WTC11 (cell line): ENCODE results near the gene DNAI1. TPM values are rescaled to one million over a fixed set of nuclear protein-coding genes. Genes with fewer than 3 reads are reported as not detected.

Source experiments
- ATAC-seq: fragments of 200-7000 bp; cut with Tn5 transposase; 2 replicates; pipeline ENCODE4 v1.10.0; 2021; ENCODE audit warnings: mild to moderate bottlenecking, moderate library complexity
- CTCF ChIA-PET: fragments of 300-600 bp; sonication (Branson Sonifier 250); formaldehyde crosslinking; loops from one replicate; lab custom pipeline; 2021; ENCODE audit warnings: antibody characterized with exemption; lab: Charles Lee
- POLR2A ChIA-PET: fragments of 350-600 bp; sonication (Branson Sonifier 250); formaldehyde crosslinking; loops from one replicate; lab custom pipeline; 2021; ENCODE audit warnings: antibody characterized with exemption; lab: Charles Lee
- DNase-seq: peaks from one replicate; pipeline ENCODE4 v3.0.0; 2021; ENCODE audit warnings: low spot score
- H3K27ac Mint-ChIP-seq: 2 replicates; pipeline ENCODE4 v1.8.0; 2021; ENCODE audit warnings: mixed read lengths
- H3K27me3 Mint-ChIP-seq: 2 replicates; pipeline ENCODE4 v1.8.0; 2021; ENCODE audit warnings: low read depth, mild to moderate bottlenecking, moderate library complexity, mixed read lengths
- H3K36me3 Mint-ChIP-seq: 2 replicates; pipeline ENCODE4 v1.8.0; 2021; ENCODE audit warnings: mixed read lengths
- H3K4me1 Mint-ChIP-seq: 2 replicates; pipeline ENCODE4 v1.8.0; 2022; ENCODE audit warnings: mixed read lengths
- H3K4me3 Mint-ChIP-seq: 2 replicates; pipeline ENCODE4 v1.8.0; 2021; ENCODE audit warnings: mild to moderate bottlenecking, moderate library complexity, mixed read lengths
- H3K9me3 Mint-ChIP-seq: 2 replicates; pipeline ENCODE4 v1.8.0; 2021; ENCODE audit warnings: mixed read lengths
- ATF1 ChIP-seq: sonication (generic); formaldehyde crosslinking; IDR thresholded peaks from 2 replicates; pipeline ENCODE4 v1.8.1; 2023; ENCODE audit warnings: mild to moderate bottlenecking, moderate library complexity, missing genetic modification reagents
- ATF2 ChIP-seq: sonication (generic); formaldehyde crosslinking; IDR thresholded peaks from 2 replicates; pipeline ENCODE4 v1.8.1; 2022; ENCODE audit warnings: low read depth, missing genetic modification reagents, borderline replicate concordance
- CBFB ChIP-seq: sonication (generic); formaldehyde crosslinking; IDR thresholded peaks from 2 replicates; pipeline ENCODE4 v1.8.1; 2022; ENCODE audit warnings: mild to moderate bottlenecking, low read depth, missing genetic modification reagents
- CTCF ChIP-seq: fragments of 200-600 bp; IDR thresholded peaks from 2 replicates; pipeline ENCODE4 v1.8.0; 2022; ENCODE audit warnings: antibody characterized with exemption
- ESRRA ChIP-seq: sonication (generic); formaldehyde crosslinking; IDR thresholded peaks from 2 replicates; pipeline ENCODE4 v1.8.1; 2022; ENCODE audit warnings: mild to moderate bottlenecking, missing genetic modification reagents, borderline replicate concordance
- ETV6 ChIP-seq: sonication (generic); formaldehyde crosslinking; IDR thresholded peaks from 2 replicates; pipeline ENCODE4 v1.8.1; 2022; ENCODE audit warnings: mild to moderate bottlenecking, missing genetic modification reagents
- HMGA2 ChIP-seq: fragments of 250-450 bp; sonication (Bioruptor Pico); IDR thresholded peaks from 2 replicates; pipeline ENCODE4 v1.4.0; 2021; ENCODE audit warnings: mild to moderate bottlenecking, moderate library complexity
- MYBL2 ChIP-seq: sonication (generic); formaldehyde crosslinking; IDR thresholded peaks from 2 replicates; pipeline ENCODE4 v1.8.1; 2023; ENCODE audit warnings: mild to moderate bottlenecking, moderate library complexity, missing genetic modification reagents
- RORB ChIP-seq: fragments of 250-450 bp; sonication (Bioruptor Pico); IDR thresholded peaks from 2 replicates; pipeline ENCODE4 v1.9.0; 2021; ENCODE audit warnings: mild to moderate bottlenecking
- SMAD4 ChIP-seq: sonication (generic); formaldehyde crosslinking; IDR thresholded peaks from 2 replicates; pipeline ENCODE4 v1.8.0; 2022; ENCODE audit warnings: mild to moderate bottlenecking, missing genetic modification reagents
- ZNF232 ChIP-seq: sonication (generic); formaldehyde crosslinking; IDR thresholded peaks from 2 replicates; pipeline ENCODE4 v1.8.0; 2022; ENCODE audit warnings: mild to moderate bottlenecking, missing genetic modification reagents
- ZNF317 ChIP-seq: sonication (generic); formaldehyde crosslinking; IDR thresholded peaks from 2 replicates; pipeline ENCODE4 v1.8.1; 2023; ENCODE audit warnings: low read depth, mild to moderate bottlenecking, moderate library complexity, missing genetic modification reagents, borderline replicate concordance
- ZNF671 ChIP-seq: fragments of 250-450 bp; sonication (Bioruptor Pico); IDR thresholded peaks from 2 replicates; pipeline ENCODE4 v1.8.0; 2021; ENCODE audit warnings: mild to moderate bottlenecking
- total RNA-seq: library from RNA; stranded (reverse); gene quantifications from 3 replicates; pipeline ENCODE4 v1.2.3, GENCODE V29; 2021
- TF ChIP-seq, protein P1 (sequence below): sonication (generic); formaldehyde crosslinking; IDR thresholded peaks from 2 replicates; pipeline ENCODE4 v1.8.1; 2023; ENCODE audit warnings: mild to moderate bottlenecking, missing genetic modification reagents, borderline replicate concordance
- TF ChIP-seq, protein P2 (sequence below): sonication (generic); formaldehyde crosslinking; IDR thresholded peaks from 2 replicates; pipeline ENCODE4 v1.8.0; 2023; ENCODE audit warnings: missing genetic modification reagents, mild to moderate bottlenecking, borderline replicate concordance
- TF ChIP-seq, protein P3 (sequence below): sonication (generic); formaldehyde crosslinking; IDR thresholded peaks from 2 replicates; pipeline ENCODE4 v1.8.1; 2023; ENCODE audit warnings: mild to moderate bottlenecking, missing genetic modification reagents, moderate library complexity
- TF ChIP-seq, protein P4 (sequence below): sonication (generic); formaldehyde crosslinking; IDR thresholded peaks from 2 replicates; pipeline ENCODE4 v1.8.0; 2022; ENCODE audit warnings: mild to moderate bottlenecking, missing genetic modification reagents

The DNAI1 gene
- total RNA-seq, 1 experiment from 2014 or later = 2.1 TPM

- no peaks in the 10 kb centered on the region for H3K36me3 Mint-ChIP-seq
- H3K27me3 Mint-ChIP-seq = peaks cover 4% of the 10 kb centered on the region; the same call in 1 of the 2 replicates
- CTCF ChIA-PET = interaction anchor here (0.6 to 4.5 kb wide), 7 partner anchors 14 to 393 kb away, joined by 3 to 27 read pairs (median 5); no protein-coding TSS in a partner anchor
- no peak for DNase-seq
- TF ChIP-seq RORB (CRISPR knock-in tag) = no peak
- no peak for TF ChIP-seq ATF1
- TF ChIP-seq, all 79 proteins: peak for 0
- peaks cover 10% of the 10 kb centered on the region; the same call in 1 of the 2 replicates for H3K4me1 Mint-ChIP-seq
- no peaks in the 10 kb centered on the region for H3K9me3 Mint-ChIP-seq
- no peak for ATAC-seq
- no peak overlapping the region for H3K4me3 Mint-ChIP-seq
- H3K27ac Mint-ChIP-seq = no peak overlapping the region
- POLR2A ChIA-PET = no interaction called here
Measured at GRCh38 chr9:34496149-34496712, 37.6 kb downstream of the DNAI1 start.

GRCh38 chr9:34498553-34498952, 39.9 kb downstream of the DNAI1 start:
- ChIA-PET CTCF (interaction anchor here (1.0 to 4.5 kb wide), 3 partner anchors 12 to 95 kb away, joined by 3 to 27 read pairs (median 6); no protein-coding TSS in a partner anchor), POLR2A (interaction anchor here (0.6 kb wide), 1 partner anchor 308 kb away, joined by 5 read pairs; no protein-coding TSS in a partner anchor)
- Mint-ChIP-seq H3K27me3 (peaks cover 4% of the 10 kb centered on the region; the same call in 1 of the 2 replicates), H3K4me3 (no peak overlapping the region), H3K4me1 (peaks cover 12% of the 10 kb centered on the region), H3K9me3 (no peaks in the 10 kb centered on the region), H3K27ac (no peak overlapping the region), H3K36me3 (no peaks in the 10 kb centered on the region)
- no peak for TF ChIP-seq ZNF317 (CRISPR knock-in tag)
- TF ChIP-seq CTCF = no peak
- ATAC-seq = no peak
- no peak for DNase-seq

- Mint-ChIP-seq H3K36me3 (no peaks in the 10 kb centered on the region), H3K4me3 (no peak overlapping the region), H3K27me3 (peaks cover 4% of the 10 kb centered on the region; the same call in 1 of the 2 replicates), H3K4me1 (peaks cover 12% of the 10 kb centered on the region), H3K27ac (0 out of 2 replicates have a peak overlapping the region, but pooled peaks have one; percentile 1), H3K9me3 (no peaks in the 10 kb centered on the region)
- POLR2A ChIA-PET = no interaction called here
- ATAC-seq = no peak
- no peak for DNase-seq
- CTCF ChIA-PET = interaction anchor here (1.0 to 4.5 kb wide), 2 partner anchors 92 to 95 kb away, joined by 3 to 27 read pairs; no protein-coding TSS in a partner anchor
- TF ChIP-seq ESRRA (no peak), SMAD4 (CRISPR knock-in tag) (no peak), MYBL2 (no peak), ETV6 (no peak), ZNF671 (CRISPR knock-in tag) (no peak), CBFB (CRISPR knock-in tag) (no peak), ZNF232 (CRISPR knock-in tag) (no peak), HMGA2 (CRISPR knock-in tag) (no peak), ATF2 (no peak)
- TF ChIP-seq, protein P1, sequence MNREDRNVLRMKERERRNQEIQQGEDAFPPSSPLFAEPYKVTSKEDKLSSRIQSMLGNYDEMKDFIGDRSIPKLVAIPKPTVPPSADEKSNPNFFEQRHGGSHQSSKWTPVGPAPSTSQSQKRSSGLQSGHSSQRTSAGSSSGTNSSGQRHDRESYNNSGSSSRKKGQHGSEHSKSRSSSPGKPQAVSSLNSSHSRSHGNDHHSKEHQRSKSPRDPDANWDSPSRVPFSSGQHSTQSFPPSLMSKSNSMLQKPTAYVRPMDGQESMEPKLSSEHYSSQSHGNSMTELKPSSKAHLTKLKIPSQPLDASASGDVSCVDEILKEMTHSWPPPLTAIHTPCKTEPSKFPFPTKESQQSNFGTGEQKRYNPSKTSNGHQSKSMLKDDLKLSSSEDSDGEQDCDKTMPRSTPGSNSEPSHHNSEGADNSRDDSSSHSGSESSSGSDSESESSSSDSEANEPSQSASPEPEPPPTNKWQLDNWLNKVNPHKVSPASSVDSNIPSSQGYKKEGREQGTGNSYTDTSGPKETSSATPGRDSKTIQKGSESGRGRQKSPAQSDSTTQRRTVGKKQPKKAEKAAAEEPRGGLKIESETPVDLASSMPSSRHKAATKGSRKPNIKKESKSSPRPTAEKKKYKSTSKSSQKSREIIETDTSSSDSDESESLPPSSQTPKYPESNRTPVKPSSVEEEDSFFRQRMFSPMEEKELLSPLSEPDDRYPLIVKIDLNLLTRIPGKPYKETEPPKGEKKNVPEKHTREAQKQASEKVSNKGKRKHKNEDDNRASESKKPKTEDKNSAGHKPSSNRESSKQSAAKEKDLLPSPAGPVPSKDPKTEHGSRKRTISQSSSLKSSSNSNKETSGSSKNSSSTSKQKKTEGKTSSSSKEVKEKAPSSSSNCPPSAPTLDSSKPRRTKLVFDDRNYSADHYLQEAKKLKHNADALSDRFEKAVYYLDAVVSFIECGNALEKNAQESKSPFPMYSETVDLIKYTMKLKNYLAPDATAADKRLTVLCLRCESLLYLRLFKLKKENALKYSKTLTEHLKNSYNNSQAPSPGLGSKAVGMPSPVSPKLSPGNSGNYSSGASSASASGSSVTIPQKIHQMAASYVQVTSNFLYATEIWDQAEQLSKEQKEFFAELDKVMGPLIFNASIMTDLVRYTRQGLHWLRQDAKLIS (CRISPR knock-in tag) = no peak
- TF ChIP-seq, protein P2, sequence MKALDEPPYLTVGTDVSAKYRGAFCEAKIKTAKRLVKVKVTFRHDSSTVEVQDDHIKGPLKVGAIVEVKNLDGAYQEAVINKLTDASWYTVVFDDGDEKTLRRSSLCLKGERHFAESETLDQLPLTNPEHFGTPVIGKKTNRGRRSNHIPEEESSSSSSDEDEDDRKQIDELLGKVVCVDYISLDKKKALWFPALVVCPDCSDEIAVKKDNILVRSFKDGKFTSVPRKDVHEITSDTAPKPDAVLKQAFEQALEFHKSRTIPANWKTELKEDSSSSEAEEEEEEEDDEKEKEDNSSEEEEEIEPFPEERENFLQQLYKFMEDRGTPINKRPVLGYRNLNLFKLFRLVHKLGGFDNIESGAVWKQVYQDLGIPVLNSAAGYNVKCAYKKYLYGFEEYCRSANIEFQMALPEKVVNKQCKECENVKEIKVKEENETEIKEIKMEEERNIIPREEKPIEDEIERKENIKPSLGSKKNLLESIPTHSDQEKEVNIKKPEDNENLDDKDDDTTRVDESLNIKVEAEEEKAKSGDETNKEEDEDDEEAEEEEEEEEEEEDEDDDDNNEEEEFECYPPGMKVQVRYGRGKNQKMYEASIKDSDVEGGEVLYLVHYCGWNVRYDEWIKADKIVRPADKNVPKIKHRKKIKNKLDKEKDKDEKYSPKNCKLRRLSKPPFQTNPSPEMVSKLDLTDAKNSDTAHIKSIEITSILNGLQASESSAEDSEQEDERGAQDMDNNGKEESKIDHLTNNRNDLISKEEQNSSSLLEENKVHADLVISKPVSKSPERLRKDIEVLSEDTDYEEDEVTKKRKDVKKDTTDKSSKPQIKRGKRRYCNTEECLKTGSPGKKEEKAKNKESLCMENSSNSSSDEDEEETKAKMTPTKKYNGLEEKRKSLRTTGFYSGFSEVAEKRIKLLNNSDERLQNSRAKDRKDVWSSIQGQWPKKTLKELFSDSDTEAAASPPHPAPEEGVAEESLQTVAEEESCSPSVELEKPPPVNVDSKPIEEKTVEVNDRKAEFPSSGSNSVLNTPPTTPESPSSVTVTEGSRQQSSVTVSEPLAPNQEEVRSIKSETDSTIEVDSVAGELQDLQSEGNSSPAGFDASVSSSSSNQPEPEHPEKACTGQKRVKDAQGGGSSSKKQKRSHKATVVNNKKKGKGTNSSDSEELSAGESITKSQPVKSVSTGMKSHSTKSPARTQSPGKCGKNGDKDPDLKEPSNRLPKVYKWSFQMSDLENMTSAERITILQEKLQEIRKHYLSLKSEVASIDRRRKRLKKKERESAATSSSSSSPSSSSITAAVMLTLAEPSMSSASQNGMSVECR (CRISPR knock-in tag) = no peak
- TF ChIP-seq, protein P3, sequence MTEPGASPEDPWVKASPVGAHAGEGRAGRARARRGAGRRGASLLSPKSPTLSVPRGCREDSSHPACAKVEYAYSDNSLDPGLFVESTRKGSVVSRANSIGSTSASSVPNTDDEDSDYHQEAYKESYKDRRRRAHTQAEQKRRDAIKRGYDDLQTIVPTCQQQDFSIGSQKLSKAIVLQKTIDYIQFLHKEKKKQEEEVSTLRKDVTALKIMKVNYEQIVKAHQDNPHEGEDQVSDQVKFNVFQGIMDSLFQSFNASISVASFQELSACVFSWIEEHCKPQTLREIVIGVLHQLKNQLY (CRISPR knock-in tag) = no peak
- TF ChIP-seq, protein P4, sequence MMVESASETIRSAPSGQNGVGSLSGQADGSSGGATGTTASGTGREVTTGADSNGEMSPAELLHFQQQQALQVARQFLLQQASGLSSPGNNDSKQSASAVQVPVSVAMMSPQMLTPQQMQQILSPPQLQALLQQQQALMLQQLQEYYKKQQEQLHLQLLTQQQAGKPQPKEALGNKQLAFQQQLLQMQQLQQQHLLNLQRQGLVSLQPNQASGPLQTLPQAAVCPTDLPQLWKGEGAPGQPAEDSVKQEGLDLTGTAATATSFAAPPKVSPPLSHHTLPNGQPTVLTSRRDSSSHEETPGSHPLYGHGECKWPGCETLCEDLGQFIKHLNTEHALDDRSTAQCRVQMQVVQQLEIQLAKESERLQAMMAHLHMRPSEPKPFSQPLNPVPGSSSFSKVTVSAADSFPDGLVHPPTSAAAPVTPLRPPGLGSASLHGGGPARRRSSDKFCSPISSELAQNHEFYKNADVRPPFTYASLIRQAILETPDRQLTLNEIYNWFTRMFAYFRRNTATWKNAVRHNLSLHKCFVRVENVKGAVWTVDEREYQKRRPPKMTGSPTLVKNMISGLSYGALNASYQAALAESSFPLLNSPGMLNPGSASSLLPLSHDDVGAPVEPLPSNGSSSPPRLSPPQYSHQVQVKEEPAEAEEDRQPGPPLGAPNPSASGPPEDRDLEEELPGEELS (CRISPR knock-in tag) = no peak
Measured at GRCh38 chr9:34499076-34499475, 40.5 kb downstream of the DNAI1 start.
